ENCODE measurements around the gene LTBP1. TPM values are rescaled to one million over a fixed set of nuclear protein-coding genes. Genes with fewer than 3 reads are reported as not detected.

The LTBP1 gene
- total RNA-seq, 1 donor from 2014 or later = 0.07 TPM

GRCh38 chr2:33375054-33375453 is 428.3 kb downstream of the LTBP1 start:
- ATAC-seq (ENCODE audit: low read depth) (no peak), DNase-seq (no peak)
- H3K27me3 Mint-ChIP-seq = no peaks in the 10 kb centered on the region
- H3K9me3 Mint-ChIP-seq = no peaks in the 10 kb centered on the region
- H3K4me1 Mint-ChIP-seq = peaks cover 4% of the 10 kb centered on the region
- ChIA-PET CTCF (interaction anchor here (0.5 to 1.9 kb wide), 4 partner anchors 21 to 208 kb away, joined by 3 to 4 read pairs (median 3); no protein-coding TSS in a partner anchor), POLR2A (interaction anchor here (0.7 kb wide), 1 partner anchor 1621 kb away, joined by 3 read pairs; no protein-coding TSS in a partner anchor)
- no peaks in the 10 kb centered on the region for H3K36me3 Mint-ChIP-seq (ENCODE audit: low read depth)
- no peak overlapping the region for H3K4me3 Mint-ChIP-seq
- H3K27ac Mint-ChIP-seq = no peak overlapping the region
- intact Hi-C loops (cut with micrococcal nuclease) = no loop called here
- no peak for TF ChIP-seq CTCF (IDR thresholded peaks at IDR 0.05)

- intact Hi-C loops (cut with micrococcal nuclease) = no loop called here
- no peak overlapping the region for H3K4me3 Mint-ChIP-seq
- ATAC-seq (ENCODE audit: low read depth) (no peak), DNase-seq (no peak)
- peaks cover 2% of the 10 kb centered on the region for H3K9me3 Mint-ChIP-seq
- H3K27ac Mint-ChIP-seq = no peak overlapping the region
- ChIA-PET CTCF (interaction anchor here (1.2 kb wide), 1 partner anchor 14 kb away, joined by 3 read pairs; no protein-coding TSS in a partner anchor), POLR2A (interaction anchor here (1.1 kb wide), 1 partner anchor 101 kb away, joined by 3 read pairs; no protein-coding TSS in a partner anchor)
- peaks cover 17% of the 10 kb centered on the region for H3K4me1 Mint-ChIP-seq
- H3K27me3 Mint-ChIP-seq = no peaks in the 10 kb centered on the region
- TF ChIP-seq CTCF (IDR thresholded peaks at IDR 0.05) = no peak
- no peaks in the 10 kb centered on the region for H3K36me3 Mint-ChIP-seq (ENCODE audit: low read depth)
Measured at GRCh38 chr2:33377048-33377447, 430.3 kb downstream of the LTBP1 start.

- DNase-seq = no peak
- intact Hi-C loops (cut with micrococcal nuclease) = no loop called here
- no peak for TF ChIP-seq CTCF (IDR thresholded peaks at IDR 0.05)
- Mint-ChIP-seq H3K4me1 (peaks cover 17% of the 10 kb centered on the region), H3K4me3 (no peak overlapping the region), H3K9me3 (peaks cover 2% of the 10 kb centered on the region), H3K27me3 (no peaks in the 10 kb centered on the region), H3K36me3 (ENCODE audit: low read depth) (no peaks in the 10 kb centered on the region), H3K27ac (no peak overlapping the region)
- CTCF ChIA-PET = interaction anchor here (0.6 to 0.9 kb wide), 2 partner anchors 17 to 32 kb away, joined by 3 read pairs; no protein-coding TSS in a partner anchor
- ATAC-seq (ENCODE audit: low read depth) = no peak
- POLR2A ChIA-PET = no interaction called here
Measured at GRCh38 chr2:33378556-33379210, 431.9 kb downstream of the LTBP1 start.

GRCh38 chr2:33380001-33380609 is 433.4 kb downstream of the LTBP1 start:
- DNase-seq = no peak
- H3K4me3 Mint-ChIP-seq = no peak overlapping the region
- H3K36me3 Mint-ChIP-seq (ENCODE audit: low read depth) = no peaks in the 10 kb centered on the region
- H3K27me3 Mint-ChIP-seq = no peaks in the 10 kb centered on the region
- intact Hi-C loops (cut with micrococcal nuclease) = no loop called here
- no peak for ATAC-seq (ENCODE audit: low read depth)
- peaks cover 2% of the 10 kb centered on the region for H3K9me3 Mint-ChIP-seq
- ChIA-PET CTCF (interaction anchor here (1.2 to 1.3 kb wide), 3 partner anchors 10 to 203 kb away, joined by 3 to 4 read pairs (median 3); no protein-coding TSS in a partner anchor), POLR2A (interaction anchor here (0.7 kb wide), 1 partner anchor 203 kb away, joined by 3 read pairs; no protein-coding TSS in a partner anchor)
- no peak overlapping the region for H3K27ac Mint-ChIP-seq
- TF ChIP-seq CTCF (IDR thresholded peaks at IDR 0.05) = no peak
- peaks cover 17% of the 10 kb centered on the region for H3K4me1 Mint-ChIP-seq

- intact Hi-C loops (cut with micrococcal nuclease) = no loop called here
- Mint-ChIP-seq H3K36me3 (ENCODE audit: low read depth) (no peaks in the 10 kb centered on the region), H3K4me3 (no peak overlapping the region), H3K27me3 (no peaks in the 10 kb centered on the region), H3K9me3 (peaks cover 2% of the 10 kb centered on the region), H3K4me1 (peaks cover 17% of the 10 kb centered on the region), H3K27ac (no peak overlapping the region)
- no peak for DNase-seq
- no peak for TF ChIP-seq CTCF (IDR thresholded peaks at IDR 0.05)
- ChIA-PET CTCF (interaction anchor here (1.3 kb wide), 2 partner anchors 10 to 17 kb away, joined by 3 read pairs; no protein-coding TSS in a partner anchor), POLR2A (interaction anchor here (0.7 kb wide), 1 partner anchor 202 kb away, joined by 3 read pairs; no protein-coding TSS in a partner anchor)
- ATAC-seq (ENCODE audit: low read depth) = no peak
Measured at GRCh38 chr2:33380719-33381118, 434.0 kb downstream of the LTBP1 start.

Measured in activated B cell treated with CpG ODN at 0.5 μM for 24 hours (primary cell).